ENCODE results near the gene SIK3.

DNA sequence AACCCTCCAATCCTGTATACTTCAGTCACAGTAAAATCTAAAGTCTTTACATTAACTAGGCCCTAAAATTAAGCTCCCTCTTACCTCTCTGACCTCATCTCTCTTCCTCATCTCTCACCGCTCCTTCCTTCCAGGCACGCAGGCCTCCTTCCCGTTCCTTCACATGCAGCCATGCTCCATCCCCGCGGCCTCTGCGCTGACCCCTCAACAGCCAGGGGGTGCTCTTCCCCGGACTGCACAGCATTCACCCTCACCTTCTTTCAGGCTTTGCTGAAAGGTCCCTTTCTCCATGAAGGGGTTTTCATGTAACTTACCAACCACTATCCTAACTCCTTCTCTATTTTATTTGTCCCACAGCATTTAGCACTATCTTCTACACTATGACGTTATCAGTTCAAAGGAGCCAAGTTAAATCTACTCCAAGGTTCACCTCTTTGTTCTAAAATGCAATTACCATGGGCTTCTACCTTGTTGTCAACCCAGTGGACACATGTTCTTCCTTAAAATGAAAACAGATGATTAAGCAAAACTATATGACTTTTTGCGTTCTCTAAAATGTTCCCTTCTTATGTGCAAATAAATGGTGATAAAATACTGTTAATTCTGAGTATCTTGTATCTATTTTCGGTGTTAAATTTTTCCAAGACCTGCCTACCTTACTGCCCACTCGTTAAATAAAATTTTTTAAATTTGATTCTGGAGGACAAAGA lies 203.0 kb downstream of the SIK3 start:
- TF ChIP-seq, protein P1, sequence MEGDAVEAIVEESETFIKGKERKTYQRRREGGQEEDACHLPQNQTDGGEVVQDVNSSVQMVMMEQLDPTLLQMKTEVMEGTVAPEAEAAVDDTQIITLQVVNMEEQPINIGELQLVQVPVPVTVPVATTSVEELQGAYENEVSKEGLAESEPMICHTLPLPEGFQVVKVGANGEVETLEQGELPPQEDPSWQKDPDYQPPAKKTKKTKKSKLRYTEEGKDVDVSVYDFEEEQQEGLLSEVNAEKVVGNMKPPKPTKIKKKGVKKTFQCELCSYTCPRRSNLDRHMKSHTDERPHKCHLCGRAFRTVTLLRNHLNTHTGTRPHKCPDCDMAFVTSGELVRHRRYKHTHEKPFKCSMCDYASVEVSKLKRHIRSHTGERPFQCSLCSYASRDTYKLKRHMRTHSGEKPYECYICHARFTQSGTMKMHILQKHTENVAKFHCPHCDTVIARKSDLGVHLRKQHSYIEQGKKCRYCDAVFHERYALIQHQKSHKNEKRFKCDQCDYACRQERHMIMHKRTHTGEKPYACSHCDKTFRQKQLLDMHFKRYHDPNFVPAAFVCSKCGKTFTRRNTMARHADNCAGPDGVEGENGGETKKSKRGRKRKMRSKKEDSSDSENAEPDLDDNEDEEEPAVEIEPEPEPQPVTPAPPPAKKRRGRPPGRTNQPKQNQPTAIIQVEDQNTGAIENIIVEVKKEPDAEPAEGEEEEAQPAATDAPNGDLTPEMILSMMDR (IDR thresholded peaks at IDR 0.05) = peak; percentile 15 to 65 (median 39)
- no peak for TF ChIP-seq POLR2A (IDR thresholded peaks at IDR 0.05)

All from heart left ventricle (tissue), 13 donors.